Measurements from ENCODE around the gene C14orf132.

DNA sequence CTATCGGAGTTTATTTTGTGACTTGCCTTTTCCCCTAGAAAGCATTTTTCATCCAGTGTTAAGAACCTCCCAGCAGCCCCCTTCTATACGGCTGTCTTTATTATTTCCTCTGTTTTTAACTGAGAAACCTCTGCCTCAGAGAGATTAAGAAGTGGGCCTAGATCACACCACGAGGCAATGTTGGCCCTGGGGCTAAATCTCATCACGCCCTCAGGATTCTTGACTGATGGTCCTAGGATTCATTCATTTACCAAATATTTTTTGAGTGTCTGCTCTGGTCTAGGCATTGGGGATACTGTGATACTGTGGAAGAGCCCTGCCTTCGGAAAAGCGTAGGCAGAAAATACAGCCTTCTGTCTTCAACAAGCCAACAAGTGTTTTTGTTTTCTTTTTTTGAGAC, 42.1 kb downstream of the C14orf132 start:
- TF ChIP-seq, protein P1, sequence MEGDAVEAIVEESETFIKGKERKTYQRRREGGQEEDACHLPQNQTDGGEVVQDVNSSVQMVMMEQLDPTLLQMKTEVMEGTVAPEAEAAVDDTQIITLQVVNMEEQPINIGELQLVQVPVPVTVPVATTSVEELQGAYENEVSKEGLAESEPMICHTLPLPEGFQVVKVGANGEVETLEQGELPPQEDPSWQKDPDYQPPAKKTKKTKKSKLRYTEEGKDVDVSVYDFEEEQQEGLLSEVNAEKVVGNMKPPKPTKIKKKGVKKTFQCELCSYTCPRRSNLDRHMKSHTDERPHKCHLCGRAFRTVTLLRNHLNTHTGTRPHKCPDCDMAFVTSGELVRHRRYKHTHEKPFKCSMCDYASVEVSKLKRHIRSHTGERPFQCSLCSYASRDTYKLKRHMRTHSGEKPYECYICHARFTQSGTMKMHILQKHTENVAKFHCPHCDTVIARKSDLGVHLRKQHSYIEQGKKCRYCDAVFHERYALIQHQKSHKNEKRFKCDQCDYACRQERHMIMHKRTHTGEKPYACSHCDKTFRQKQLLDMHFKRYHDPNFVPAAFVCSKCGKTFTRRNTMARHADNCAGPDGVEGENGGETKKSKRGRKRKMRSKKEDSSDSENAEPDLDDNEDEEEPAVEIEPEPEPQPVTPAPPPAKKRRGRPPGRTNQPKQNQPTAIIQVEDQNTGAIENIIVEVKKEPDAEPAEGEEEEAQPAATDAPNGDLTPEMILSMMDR (IDR thresholded peaks at IDR 0.05), result no peak
- TF ChIP-seq EP300 (IDR thresholded peaks at IDR 0.05), result no peak
